OCI-LY3 (cell line): ENCODE results near the gene LEUTX.

Source experiments
- CTCF ChIP-seq: fragments of 200-600, 300-600 bp; sonication (generic); IDR thresholded peaks from 2 replicates; pipeline ENCODE4 v1.5.1; 2014; ENCODE audit warnings: antibody characterized with exemption, low read length, low read depth
- EZH2phosphoT487 ChIP-seq: fragments of 200-600 bp; shearing (Covaris generic); IDR thresholded peaks from 2 replicates; pipeline ENCODE4 v1.6.1; 2018; ENCODE audit warnings: antibody characterized with exemption, mixed run types, low read depth

GRCh38 chr19:39738814-39739213, 39.8 kb upstream of the LEUTX start:
- TF ChIP-seq EZH2phosphoT487 = no peak
- TF ChIP-seq CTCF = no peak
